ENCODE data around the gene ZSCAN29. TPM values are rescaled to one million over a fixed set of nuclear protein-coding genes. Genes with fewer than 3 reads are reported as not detected.
"Not testable (repeated sequence)": the region's sequence is repeated elsewhere in the genome, so short reads cannot be mapped to it uniquely, and the experiment has no call there.

ZSCAN29 gene
- total RNA-seq, result 10 to 100 TPM; 30.4 to 37.4 TPM

GRCh38 chr15:43370975-43371974 lies at the start of gene ZSCAN29, which contains the start of gene TUBGCP4:
ZSCAN29 (minus strand) TSS chr15:43371043; CDS start chr15:43369913, 1,130 bp downstream.
TUBGCP4 (plus strand) TSS chr15:43371101; CDS start chr15:43371355, 254 bp downstream.
- H3K36me3 Mint-ChIP-seq, result peaks cover 33% of the 10 kb centered on the region
- H3K4me1 Mint-ChIP-seq (ENCODE audit: low read depth in 2 of 2), result peaks cover 44 to 53% of the 10 kb centered on the region in 2 donors
- H3K27ac Mint-ChIP-seq, result peak within 1 kb of the TSS; percentile 81 to 91
- no peaks in the 10 kb centered on the region for H3K9me3 Mint-ChIP-seq
- DNase-seq (ENCODE audit: low spot score) (peak; percentile 90), ATAC-seq (peak; percentile 95 to 96)
- H3K27me3 Mint-ChIP-seq, result no peaks in the 10 kb centered on the region
- peak within 1 kb of the TSS; percentile 93 for H3K4me3 Mint-ChIP-seq

GRCh38 chr15:43420435-43420834 lies 49.6 kb upstream of the ZSCAN29 start:
- Mint-ChIP-seq H3K9me3 (no peaks in the 10 kb centered on the region), H3K36me3 (peaks cover 13% of the 10 kb centered on the region), H3K4me3 (no peak overlapping the region), H3K27ac (no peak overlapping the region), H3K4me1 (ENCODE audit: low read depth in 2 of 2) (no peaks in the 10 kb centered on the region), H3K27me3 (no peaks in the 10 kb centered on the region)
- no peak for ATAC-seq
- DNase-seq (ENCODE audit: low spot score), result no peak

GRCh38 chr15:43414196-43414595 lies 43.4 kb upstream of the ZSCAN29 start:
- H3K36me3 Mint-ChIP-seq, result peaks cover 23% of the 10 kb centered on the region
- ATAC-seq (no peak), DNase-seq (ENCODE audit: low spot score) (no peak)
- no peak overlapping the region for H3K4me3 Mint-ChIP-seq
- H3K4me1 Mint-ChIP-seq (ENCODE audit: low read depth in 2 of 2), result peaks cover 0 to 6% of the 10 kb centered on the region in 2 donors
- no peaks in the 10 kb centered on the region for H3K27me3 Mint-ChIP-seq
- no peaks in the 10 kb centered on the region for H3K9me3 Mint-ChIP-seq
- H3K27ac Mint-ChIP-seq, result no peak overlapping the region

GRCh38 chr15:43412096-43412495 lies 41.3 kb upstream of the ZSCAN29 start:
- Mint-ChIP-seq H3K36me3 (peaks cover 35% of the 10 kb centered on the region), H3K4me1 (ENCODE audit: low read depth in 2 of 2) (peaks cover 0 to 6% of the 10 kb centered on the region in 2 donors), H3K27me3 (no peaks in the 10 kb centered on the region), H3K4me3 (no peak overlapping the region), H3K27ac (no peak overlapping the region), H3K9me3 (no peaks in the 10 kb centered on the region)
- ATAC-seq (no peak), DNase-seq (ENCODE audit: low spot score) (no peak)

GRCh38 chr15:43410572-43411214 lies 39.9 kb upstream of the ZSCAN29 start:
- Mint-ChIP-seq H3K36me3 (peaks cover 35% of the 10 kb centered on the region), H3K4me1 (ENCODE audit: low read depth in 2 of 2) (peaks cover 0 to 6% of the 10 kb centered on the region in 2 donors), H3K9me3 (no peaks in the 10 kb centered on the region), H3K27me3 (no peaks in the 10 kb centered on the region), H3K4me3 (no peak overlapping the region), H3K27ac (no peak overlapping the region)
- DNase-seq (ENCODE audit: low spot score), result no peak
- no peak for ATAC-seq

- peaks cover 41% of the 10 kb centered on the region for H3K36me3 Mint-ChIP-seq
- no peaks in the 10 kb centered on the region for H3K27me3 Mint-ChIP-seq
- no peak overlapping the region for H3K4me3 Mint-ChIP-seq
- ATAC-seq (no peak), DNase-seq (ENCODE audit: low spot score) (no peak)
- peaks cover 0 to 6% of the 10 kb centered on the region in 2 donors for H3K4me1 Mint-ChIP-seq (ENCODE audit: low read depth in 2 of 2)
- no peak overlapping the region for H3K27ac Mint-ChIP-seq
- H3K9me3 Mint-ChIP-seq, result no peaks in the 10 kb centered on the region
Observed at GRCh38 chr15:43408789-43409188, 37.9 kb upstream of the ZSCAN29 start.

GRCh38 chr15:43406808-43407207 lies 36.0 kb upstream of the ZSCAN29 start:
- DNase-seq (ENCODE audit: low spot score), result no peak
- no peaks in the 10 kb centered on the region for H3K27me3 Mint-ChIP-seq
- H3K27ac Mint-ChIP-seq, result no peak overlapping the region
- peaks cover 33% of the 10 kb centered on the region for H3K36me3 Mint-ChIP-seq
- peaks cover 0 to 2% of the 10 kb centered on the region in 2 donors for H3K4me1 Mint-ChIP-seq (ENCODE audit: low read depth in 2 of 2)
- ATAC-seq, result no peak
- H3K9me3 Mint-ChIP-seq, result no peaks in the 10 kb centered on the region
- H3K4me3 Mint-ChIP-seq, result no peak overlapping the region

- Mint-ChIP-seq H3K4me3 (no peak overlapping the region), H3K9me3 (no peaks in the 10 kb centered on the region), H3K27ac (no peak overlapping the region), H3K4me1 (ENCODE audit: low read depth in 2 of 2) (peaks cover 0 to 2% of the 10 kb centered on the region in 2 donors), H3K27me3 (no peaks in the 10 kb centered on the region), H3K36me3 (peaks cover 31% of the 10 kb centered on the region)
- DNase-seq (ENCODE audit: low spot score), result no peak
- ATAC-seq, result no peak
Observed at GRCh38 chr15:43406189-43406588, 35.3 kb upstream of the ZSCAN29 start.

- Mint-ChIP-seq H3K36me3 (peaks cover 31% of the 10 kb centered on the region), H3K4me3 (no peak overlapping the region), H3K9me3 (no peaks in the 10 kb centered on the region), H3K4me1 (ENCODE audit: low read depth in 2 of 2) (no peaks in the 10 kb centered on the region), H3K27me3 (no peaks in the 10 kb centered on the region), H3K27ac (no peak overlapping the region)
- no peak for ATAC-seq
- DNase-seq (ENCODE audit: low spot score), result no peak
Observed at GRCh38 chr15:43404130-43404529, 33.3 kb upstream of the ZSCAN29 start.

GRCh38 chr15:43403616-43404015 lies 32.8 kb upstream of the ZSCAN29 start:
- Mint-ChIP-seq H3K4me3 (no peak overlapping the region), H3K27me3 (no peaks in the 10 kb centered on the region), H3K9me3 (no peaks in the 10 kb centered on the region), H3K4me1 (ENCODE audit: low read depth in 2 of 2) (no peaks in the 10 kb centered on the region), H3K27ac (no peak overlapping the region), H3K36me3 (peaks cover 30% of the 10 kb centered on the region)
- ATAC-seq (no peak), DNase-seq (ENCODE audit: low spot score) (no peak)

GRCh38 chr15:43402255-43402654 lies 31.4 kb upstream of the ZSCAN29 start:
- Mint-ChIP-seq H3K9me3 (no peaks in the 10 kb centered on the region), H3K4me3 (no peak overlapping the region), H3K27ac (no peak overlapping the region), H3K36me3 (peaks cover 23% of the 10 kb centered on the region), H3K4me1 (ENCODE audit: low read depth in 2 of 2) (no peaks in the 10 kb centered on the region), H3K27me3 (no peaks in the 10 kb centered on the region)
- ATAC-seq, result no peak
- no peak for DNase-seq (ENCODE audit: low spot score)

GRCh38 chr15:43393592-43393991 lies 22.7 kb upstream of the ZSCAN29 start:
- not testable (repeated sequence) for DNase-seq (ENCODE audit: low spot score); ATAC-seq; H3K27me3 Mint-ChIP-seq; H3K4me3 Mint-ChIP-seq; H3K27ac Mint-ChIP-seq; H3K4me1 Mint-ChIP-seq (ENCODE audit: low read depth in 2 of 2); H3K9me3 Mint-ChIP-seq
- H3K36me3 Mint-ChIP-seq, result peaks cover 31% of the 10 kb centered on the region

GRCh38 chr15:43390723-43391122 lies 19.9 kb upstream of the ZSCAN29 start:
- no peak for ATAC-seq
- H3K27ac Mint-ChIP-seq, result no peak overlapping the region
- peaks cover 35% of the 10 kb centered on the region for H3K36me3 Mint-ChIP-seq

GRCh38 chr15:43383070-43383469 lies 12.2 kb upstream of the ZSCAN29 start:
- Mint-ChIP-seq H3K27ac (no peak overlapping the region), H3K36me3 (peaks cover 41% of the 10 kb centered on the region), H3K27me3 (no peaks in the 10 kb centered on the region), H3K4me3 (no peak overlapping the region), H3K9me3 (no peaks in the 10 kb centered on the region), H3K4me1 (ENCODE audit: low read depth in 2 of 2) (no peaks in the 10 kb centered on the region)
- DNase-seq (ENCODE audit: low spot score) (no peak), ATAC-seq (no peak)

More at GRCh38 chr15:43390723-43391122, 19.9 kb upstream of the ZSCAN29 start:
- Mint-ChIP-seq H3K4me3 (no peak overlapping the region), H3K27me3 (no peaks in the 10 kb centered on the region), H3K4me1 (ENCODE audit: low read depth in 2 of 2) (no peaks in the 10 kb centered on the region), H3K9me3 (no peaks in the 10 kb centered on the region)
- no peak for DNase-seq (ENCODE audit: low spot score)

Data from natural killer cell treated with Interleukin-12 subunit alpha and Interleukin-12 subunit beta and Interleukin-15 and Interleukin-18, amount 100 ng/mL, for 72 hours (primary cell).